VCaP (cell line): Measurements from ENCODE around the gene SAMD1.

ENCODE experiments used
- H3K27ac ChIP-seq: fragments of 450-650 bp; 2 replicates; pipeline ENCODE4 v1.5.1; 2017
- CTCF ChIP-seq: fragments of 450-650 bp; conservative IDR thresholded peaks from 2 replicates; pipeline ENCODE4 v1.5.1; 2017; ENCODE audit warnings: mild to moderate bottlenecking, moderate library complexity

Gene SAMD1

GRCh38 chr19:14112051-14112808, 21.7 kb upstream of the SAMD1 start:
- no peak overlapping the region for H3K27ac ChIP-seq
- no peak for TF ChIP-seq CTCF

- no peak overlapping the region for H3K27ac ChIP-seq
- TF ChIP-seq CTCF, result no peak
Measured at GRCh38 chr19:14111486-14111885, 20.9 kb upstream of the SAMD1 start.

- TF ChIP-seq CTCF, result no peak
- H3K27ac ChIP-seq, result no peak overlapping the region
Measured at GRCh38 chr19:14110650-14111049, 20.1 kb upstream of the SAMD1 start.

- no peak overlapping the region for H3K27ac ChIP-seq
- no peak for TF ChIP-seq CTCF
Measured at GRCh38 chr19:14107581-14108461, 17.3 kb upstream of the SAMD1 start.

GRCh38 chr19:14106840-14107239, 16.3 kb upstream of the SAMD1 start:
- no peak overlapping the region for H3K27ac ChIP-seq
- TF ChIP-seq CTCF, result no peak

- no peak for TF ChIP-seq CTCF
Measured at GRCh38 chr19:14105680-14106079, 15.1 kb upstream of the SAMD1 start.

GRCh38 chr19:14103310-14103709, 12.8 kb upstream of the SAMD1 start:
- H3K27ac ChIP-seq, result no peak overlapping the region

More at GRCh38 chr19:14105680-14106079, 15.1 kb upstream of the SAMD1 start:
- no peak overlapping the region for H3K27ac ChIP-seq

More at GRCh38 chr19:14103310-14103709, 12.8 kb upstream of the SAMD1 start:
- no peak for TF ChIP-seq CTCF
